Measurements from ENCODE around the gene POU2AF1. TPM values are rescaled to one million over a fixed set of nuclear protein-coding genes. Genes with fewer than 3 reads are reported as not detected.
"Not testable (repeated sequence)": the region's sequence is repeated elsewhere in the genome, so short reads cannot be mapped to it uniquely, and the experiment has no call there.

The POU2AF1 gene
- total RNA-seq, 2 experiments from 2014 or later, result 0.48 to 0.62 TPM

DNA sequence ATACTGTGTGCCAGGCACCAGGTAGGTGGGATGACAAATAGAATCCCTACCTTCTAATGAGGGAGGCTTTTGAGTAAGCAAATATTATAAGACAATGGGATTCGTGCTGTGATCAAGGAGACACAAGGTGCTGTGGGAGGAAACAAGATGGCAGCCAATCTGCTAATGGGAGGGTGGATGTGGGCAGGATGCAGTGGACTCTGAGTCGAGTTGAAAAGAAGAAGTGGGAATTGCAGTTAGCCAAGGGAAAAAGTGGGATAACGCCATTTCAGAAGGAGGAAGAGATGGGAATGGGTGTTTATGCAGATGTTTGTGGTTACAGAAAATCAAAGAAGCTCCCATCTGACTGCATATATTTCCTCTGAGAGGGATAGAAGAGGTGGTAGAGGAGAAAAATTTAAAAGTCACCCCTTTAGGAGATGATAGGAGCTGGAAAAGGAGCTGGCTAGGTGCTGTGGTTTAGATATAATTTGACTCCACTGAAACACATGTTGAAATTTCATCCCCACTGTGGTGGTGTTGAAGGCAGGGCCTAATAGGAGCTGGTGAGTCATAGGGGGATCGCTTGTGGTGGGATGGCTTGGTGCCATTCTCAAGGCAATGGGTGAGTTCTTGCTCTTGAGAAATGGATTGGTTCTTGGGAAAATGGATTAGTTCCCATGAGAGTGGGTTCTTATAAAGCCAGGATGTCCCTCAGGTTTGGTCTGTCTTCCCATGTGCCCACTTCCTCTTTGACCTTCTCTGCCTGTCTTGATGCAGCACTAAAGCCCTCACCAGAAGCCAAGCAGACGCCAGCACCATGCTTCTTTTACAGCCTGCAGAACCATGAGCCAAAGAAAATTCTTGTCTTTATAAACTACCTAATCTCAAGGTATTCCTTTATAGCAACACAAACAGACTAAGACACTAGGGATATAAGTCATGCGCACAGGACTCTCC is 30.0 kb upstream of the POU2AF1 start:
- peaks cover 5% of the 10 kb centered on the region for H3K9me3 Mint-ChIP-seq
- H3K27me3 Mint-ChIP-seq (ENCODE audit: low read depth), result no peaks in the 10 kb centered on the region
- no peak overlapping the region for H3K27ac Mint-ChIP-seq
- no peak overlapping the region for H3K4me3 Mint-ChIP-seq
- intact Hi-C loops (cut with micrococcal nuclease), result no loop called here
- no peak for DNase-seq
- CTCF ChIA-PET, result interaction anchor here (0.9 to 1.5 kb wide), 2 partner anchors 14 to 126 kb away, joined by 4 read pairs; no protein-coding TSS in a partner anchor
- no peaks in the 10 kb centered on the region for H3K36me3 Mint-ChIP-seq (ENCODE audit: low read depth)
- peaks cover 17% of the 10 kb centered on the region for H3K4me1 Mint-ChIP-seq (ENCODE audit: low read depth)

DNA sequence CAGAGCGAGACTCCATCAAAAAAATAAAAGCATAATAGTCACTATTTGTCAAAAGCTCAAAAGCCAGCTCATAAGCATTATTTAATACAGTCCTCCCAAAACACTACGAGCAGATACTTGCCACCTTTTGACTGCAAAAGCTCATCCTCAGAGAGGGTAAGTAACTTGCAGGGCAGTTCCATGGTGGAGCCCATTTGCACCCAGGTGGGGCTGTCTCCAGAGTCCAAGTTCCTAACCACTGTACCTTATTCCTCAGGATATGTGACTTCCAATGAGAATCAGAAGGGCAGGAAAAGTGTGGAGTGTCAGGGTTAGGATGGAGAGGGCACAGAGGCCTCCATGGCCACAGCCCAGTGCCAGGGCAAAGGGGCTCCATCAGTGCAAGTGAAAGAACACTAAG is 28.6 kb upstream of the POU2AF1 start:
- intact Hi-C loops (cut with micrococcal nuclease), result no loop called here
- no peak for DNase-seq
- no peak overlapping the region for H3K27ac Mint-ChIP-seq
- no peaks in the 10 kb centered on the region for H3K27me3 Mint-ChIP-seq (ENCODE audit: low read depth)
- CTCF ChIA-PET, result interaction anchor here (1.0 kb wide), 1 partner anchor 39 kb away, joined by 3 read pairs; no protein-coding TSS in a partner anchor
- H3K4me3 Mint-ChIP-seq, result no peak overlapping the region
- H3K4me1 Mint-ChIP-seq (ENCODE audit: low read depth), result peaks cover 5% of the 10 kb centered on the region
- peaks cover 11% of the 10 kb centered on the region for H3K9me3 Mint-ChIP-seq
- H3K36me3 Mint-ChIP-seq (ENCODE audit: low read depth), result no peaks in the 10 kb centered on the region

- DNase-seq, result no peak
- H3K27ac Mint-ChIP-seq, result no peak overlapping the region
- no peaks in the 10 kb centered on the region for H3K27me3 Mint-ChIP-seq (ENCODE audit: low read depth)
- CTCF ChIA-PET, result interaction anchor here (1.0 kb wide), 1 partner anchor 17 kb away, joined by 3 read pairs; no protein-coding TSS in a partner anchor
- no peaks in the 10 kb centered on the region for H3K36me3 Mint-ChIP-seq (ENCODE audit: low read depth)
- intact Hi-C loops (cut with micrococcal nuclease), result no loop called here
- no peak overlapping the region for H3K4me3 Mint-ChIP-seq
- no peaks in the 10 kb centered on the region for H3K4me1 Mint-ChIP-seq (ENCODE audit: low read depth)
- H3K9me3 Mint-ChIP-seq, result peaks cover 11% of the 10 kb centered on the region
These were observed 27.5 kb upstream of the POU2AF1 start for GRCh38 chr11:111406589-111406988.

DNA sequence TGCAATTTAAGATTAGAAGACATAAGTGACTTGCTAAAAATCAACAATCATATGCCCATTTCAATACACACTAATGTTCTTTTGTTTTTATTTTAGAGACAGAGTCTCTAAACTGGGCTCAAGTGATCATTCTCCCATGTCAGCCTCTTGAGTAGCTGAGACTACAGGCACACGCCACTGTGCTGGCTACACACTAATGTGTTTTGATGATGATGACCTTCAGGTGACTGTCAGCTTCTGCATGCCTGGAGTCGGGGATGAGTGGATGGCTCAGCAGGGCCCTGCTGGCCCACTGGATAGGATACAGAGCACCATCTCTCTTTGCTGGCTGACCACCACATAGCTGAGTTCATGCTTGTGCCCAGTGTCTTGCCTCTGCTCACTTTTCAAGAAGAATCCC is 27.0 kb upstream of the POU2AF1 start:
- no peaks in the 10 kb centered on the region for H3K36me3 Mint-ChIP-seq (ENCODE audit: low read depth)
- no peak overlapping the region for H3K27ac Mint-ChIP-seq
- peaks cover 11% of the 10 kb centered on the region for H3K9me3 Mint-ChIP-seq
- no peaks in the 10 kb centered on the region for H3K27me3 Mint-ChIP-seq (ENCODE audit: low read depth)
- no peak for DNase-seq
- CTCF ChIA-PET, result interaction anchor here (1.0 kb wide), 1 partner anchor 17 kb away, joined by 3 read pairs; no protein-coding TSS in a partner anchor
- intact Hi-C loops (cut with micrococcal nuclease), result no loop called here
- H3K4me3 Mint-ChIP-seq, result no peak overlapping the region
- no peaks in the 10 kb centered on the region for H3K4me1 Mint-ChIP-seq (ENCODE audit: low read depth)

- Mint-ChIP-seq H3K4me3 (no peak overlapping the region), H3K4me1 (ENCODE audit: low read depth) (no peaks in the 10 kb centered on the region), H3K27ac (no peak overlapping the region), H3K36me3 (ENCODE audit: low read depth) (no peaks in the 10 kb centered on the region), H3K27me3 (ENCODE audit: low read depth) (no peaks in the 10 kb centered on the region), H3K9me3 (peaks cover 11% of the 10 kb centered on the region)
- CTCF ChIA-PET, result no interaction called here
- DNase-seq, result no peak
- intact Hi-C loops (cut with micrococcal nuclease), result no loop called here
These were observed 26.5 kb upstream of the POU2AF1 start for GRCh38 chr11:111405551-111405950.

GRCh38 chr11:111403051-111403726 is 24.1 kb upstream of the POU2AF1 start:
- DNase-seq, result no peak
- intact Hi-C loops (cut with micrococcal nuclease), result no loop called here
- Mint-ChIP-seq H3K9me3 (peaks cover 11% of the 10 kb centered on the region), H3K4me1 (ENCODE audit: low read depth) (peaks cover 8% of the 10 kb centered on the region), H3K27me3 (ENCODE audit: low read depth) (no peaks in the 10 kb centered on the region), H3K27ac (no peak overlapping the region), H3K4me3 (no peak overlapping the region), H3K36me3 (ENCODE audit: low read depth) (no peaks in the 10 kb centered on the region)
- CTCF ChIA-PET, result interaction anchor here (0.5 to 1.0 kb wide), 4 partner anchors 14 to 385 kb away, joined by 3 to 8 read pairs (median 3); no protein-coding TSS in a partner anchor

- Mint-ChIP-seq H3K36me3 (ENCODE audit: low read depth) (no peaks in the 10 kb centered on the region), H3K4me1 (ENCODE audit: low read depth) (peaks cover 8% of the 10 kb centered on the region), H3K27me3 (ENCODE audit: low read depth) (no peaks in the 10 kb centered on the region), H3K9me3 (peaks cover 11% of the 10 kb centered on the region), H3K27ac (no peak overlapping the region), H3K4me3 (no peak overlapping the region)
- no peak for DNase-seq
- CTCF ChIA-PET, result interaction anchor here (0.5 kb wide), 1 partner anchor 386 kb away, joined by 3 read pairs; no protein-coding TSS in a partner anchor
- intact Hi-C loops (cut with micrococcal nuclease), result no loop called here
These were observed 23.3 kb upstream of the POU2AF1 start for GRCh38 chr11:111402411-111402810.

DNA sequence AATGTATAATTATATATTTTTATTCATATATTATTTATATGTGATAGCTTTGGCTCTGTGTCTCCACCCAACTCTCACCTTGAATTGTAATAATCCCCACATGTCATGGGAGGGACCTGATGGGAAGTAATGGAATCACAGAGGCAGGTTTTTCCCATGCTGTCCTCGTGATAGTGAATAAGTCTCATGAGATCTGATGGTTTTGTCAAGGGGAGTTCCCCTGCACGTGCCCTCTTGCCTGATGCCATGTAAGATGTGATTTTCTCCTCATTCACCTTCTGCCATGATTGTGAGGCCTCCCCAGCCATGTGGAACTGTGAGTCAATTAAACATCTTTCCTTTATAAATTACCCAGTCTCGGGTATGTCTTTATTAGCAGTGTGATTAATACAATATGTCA is 22.9 kb upstream of the POU2AF1 start:
- CTCF ChIA-PET, result interaction anchor here (2.5 kb wide), 1 partner anchor 21 kb away, joined by 5 read pairs; no protein-coding TSS in a partner anchor
- intact Hi-C loops (cut with micrococcal nuclease), result not testable (repeated sequence)

GRCh38 chr11:111400595-111400994 is 21.5 kb upstream of the POU2AF1 start:
- Mint-ChIP-seq H3K36me3 (ENCODE audit: low read depth) (no peaks in the 10 kb centered on the region), H3K9me3 (peaks cover 11% of the 10 kb centered on the region), H3K4me1 (ENCODE audit: low read depth) (peaks cover 8% of the 10 kb centered on the region), H3K27ac (no peak overlapping the region), H3K4me3 (no peak overlapping the region), H3K27me3 (ENCODE audit: low read depth) (no peaks in the 10 kb centered on the region)
- intact Hi-C loops (cut with micrococcal nuclease), result no loop called here
- DNase-seq, result no peak
- CTCF ChIA-PET, result interaction anchor here (2.5 kb wide), 1 partner anchor 23 kb away, joined by 5 read pairs; no protein-coding TSS in a partner anchor

More for the DNA sequence above, 22.9 kb upstream of the POU2AF1 start:
- not testable (repeated sequence) for H3K36me3 Mint-ChIP-seq (ENCODE audit: low read depth); H3K4me1 Mint-ChIP-seq (ENCODE audit: low read depth); H3K27ac Mint-ChIP-seq; H3K27me3 Mint-ChIP-seq (ENCODE audit: low read depth); DNase-seq; H3K4me3 Mint-ChIP-seq
- peaks cover 11% of the 10 kb centered on the region for H3K9me3 Mint-ChIP-seq

DNA sequence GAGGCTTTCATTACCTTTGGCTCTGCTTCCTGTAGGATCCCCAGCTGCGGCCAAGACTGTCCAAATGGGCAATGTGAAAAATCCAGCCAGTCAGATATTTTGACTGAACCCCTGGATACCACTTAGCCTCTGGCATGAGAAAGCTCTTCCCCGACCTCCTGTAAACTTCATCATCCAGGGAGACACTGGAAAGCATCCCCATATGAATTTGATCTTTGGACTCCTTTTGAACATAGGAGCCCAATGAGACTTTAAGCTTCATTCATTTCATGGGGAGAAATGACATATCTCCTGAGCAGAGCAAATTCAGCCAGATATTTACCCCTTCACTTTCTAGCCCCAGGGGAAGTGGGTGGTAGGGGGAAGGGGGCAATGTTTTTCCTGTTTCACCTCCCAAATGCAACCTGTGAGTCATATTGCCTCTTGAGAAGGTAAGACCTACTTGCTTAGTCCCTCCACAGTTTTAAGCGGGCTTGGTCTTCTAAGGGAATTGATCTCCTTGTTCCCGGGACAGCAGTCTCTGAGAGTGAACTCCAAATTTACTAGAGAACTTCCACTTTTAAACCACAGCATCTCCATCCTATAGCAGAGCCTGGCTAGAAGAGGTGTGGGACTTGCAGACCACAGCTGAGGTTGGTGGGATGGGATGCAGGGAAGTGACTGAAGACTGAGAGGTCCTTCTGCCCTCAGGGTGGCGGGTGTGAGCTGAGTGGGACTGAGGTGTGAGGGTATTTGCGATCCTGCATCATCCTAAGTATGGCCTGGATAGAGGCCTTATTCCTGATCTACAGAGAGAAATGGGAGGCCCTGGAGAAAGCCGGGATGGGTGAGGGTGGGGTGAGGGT is 20.3 kb upstream of the POU2AF1 start:
- CTCF ChIA-PET, result interaction anchor here (1.4 to 2.5 kb wide), 2 partner anchors 24 to 117 kb away, joined by 4 to 5 read pairs; no protein-coding TSS in a partner anchor
- no peak overlapping the region for H3K27ac Mint-ChIP-seq
- peaks cover 10% of the 10 kb centered on the region for H3K9me3 Mint-ChIP-seq
- H3K27me3 Mint-ChIP-seq (ENCODE audit: low read depth), result no peaks in the 10 kb centered on the region
- no peak overlapping the region for H3K4me3 Mint-ChIP-seq
- peaks cover 10% of the 10 kb centered on the region for H3K4me1 Mint-ChIP-seq (ENCODE audit: low read depth)
- DNase-seq, result no peak
- intact Hi-C loops (cut with micrococcal nuclease), result no loop called here
- no peaks in the 10 kb centered on the region for H3K36me3 Mint-ChIP-seq (ENCODE audit: low read depth)

GRCh38 chr11:111397034-111397433 is 18.0 kb upstream of the POU2AF1 start:
- DNase-seq, result no peak
- H3K36me3 Mint-ChIP-seq (ENCODE audit: low read depth), result no peaks in the 10 kb centered on the region
- no peaks in the 10 kb centered on the region for H3K27me3 Mint-ChIP-seq (ENCODE audit: low read depth)
- no peak overlapping the region for H3K4me3 Mint-ChIP-seq
- CTCF ChIA-PET, result no interaction called here
- peaks cover 12% of the 10 kb centered on the region for H3K4me1 Mint-ChIP-seq (ENCODE audit: low read depth)
- intact Hi-C loops (cut with micrococcal nuclease), result no loop called here
- H3K27ac Mint-ChIP-seq, result no peak overlapping the region
- H3K9me3 Mint-ChIP-seq, result no peaks in the 10 kb centered on the region

DNA sequence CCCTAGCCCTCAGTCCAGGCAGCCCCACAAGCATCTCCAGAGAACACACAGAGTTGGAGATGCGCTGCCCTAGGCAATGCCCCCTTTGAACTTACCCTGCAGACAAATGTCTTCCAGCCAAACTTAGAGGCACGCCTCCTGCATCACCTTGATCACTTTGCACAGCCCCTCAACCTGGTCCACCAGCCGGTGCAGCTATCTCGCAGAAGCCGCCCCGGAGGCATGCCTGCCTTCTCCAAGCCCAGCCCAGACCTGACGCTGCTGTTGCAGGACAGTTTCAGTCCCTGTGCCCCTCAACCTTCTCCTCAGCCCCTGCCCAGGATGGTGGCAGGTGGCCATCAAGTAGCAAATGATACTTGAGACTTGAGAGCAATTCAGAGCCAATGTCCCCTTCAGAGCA is 16.7 kb upstream of the POU2AF1 start:
- CTCF ChIA-PET, result no interaction called here
- Mint-ChIP-seq H3K4me1 (ENCODE audit: low read depth) (peaks cover 12% of the 10 kb centered on the region), H3K27ac (no peak overlapping the region), H3K27me3 (ENCODE audit: low read depth) (no peaks in the 10 kb centered on the region), H3K36me3 (ENCODE audit: low read depth) (no peaks in the 10 kb centered on the region), H3K4me3 (no peak overlapping the region), H3K9me3 (no peaks in the 10 kb centered on the region)
- no peak for DNase-seq
- intact Hi-C loops (cut with micrococcal nuclease), result no loop called here
